NCI-H2227 (cell line): Measurements from ENCODE around the gene IL23R.

Source experiments
- DNase-seq: peaks from one replicate; lab custom pipeline; 2025; ENCODE audit not compliant: unreplicated experiment; lab: John Stamatoyannopoulos, UW

Gene IL23R

DNA sequence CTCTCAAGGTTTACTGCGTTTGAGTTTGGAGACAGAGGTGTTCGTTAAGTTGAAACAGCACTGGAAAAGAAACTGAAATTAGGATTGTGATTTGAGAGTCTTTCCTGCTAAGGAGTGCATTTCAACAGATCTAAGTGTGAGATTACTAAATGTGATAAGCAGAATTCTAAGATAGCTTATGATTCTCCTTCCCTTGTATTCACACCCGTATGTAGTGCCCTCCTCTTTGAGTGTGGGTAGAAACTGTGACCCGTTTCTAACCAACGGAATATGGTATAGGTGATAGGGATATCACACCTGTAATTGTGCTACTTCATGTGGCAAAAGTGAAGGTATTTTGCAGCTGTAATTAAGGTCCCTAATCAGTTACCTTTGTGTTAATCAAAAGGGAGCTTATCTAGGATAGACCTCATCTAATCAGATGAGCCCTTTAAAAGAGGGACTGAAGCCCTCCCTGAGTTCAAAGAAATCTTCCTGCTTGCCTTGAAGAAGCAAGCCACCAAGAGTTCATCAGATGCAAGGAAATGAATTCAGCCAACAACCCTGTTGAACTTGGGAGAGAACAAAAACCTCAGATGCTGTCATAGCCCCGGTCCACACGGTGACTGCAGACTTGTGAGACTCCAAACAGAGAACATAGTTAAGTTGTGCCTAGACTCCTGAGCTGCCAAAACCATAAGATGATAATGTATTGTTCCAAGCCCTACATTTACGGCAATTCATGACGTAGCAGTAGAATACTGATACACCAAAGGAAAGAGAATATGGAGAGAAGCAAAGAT is 128.8 kb downstream of the IL23R start:
- DNase-seq = no peak

GRCh38 chr1:67298762-67299161 is 132.5 kb downstream of the IL23R start:
- DNase-seq = no peak

GRCh38 chr1:67299296-67299695 is 133.0 kb downstream of the IL23R start:
- DNase-seq = no peak

DNA sequence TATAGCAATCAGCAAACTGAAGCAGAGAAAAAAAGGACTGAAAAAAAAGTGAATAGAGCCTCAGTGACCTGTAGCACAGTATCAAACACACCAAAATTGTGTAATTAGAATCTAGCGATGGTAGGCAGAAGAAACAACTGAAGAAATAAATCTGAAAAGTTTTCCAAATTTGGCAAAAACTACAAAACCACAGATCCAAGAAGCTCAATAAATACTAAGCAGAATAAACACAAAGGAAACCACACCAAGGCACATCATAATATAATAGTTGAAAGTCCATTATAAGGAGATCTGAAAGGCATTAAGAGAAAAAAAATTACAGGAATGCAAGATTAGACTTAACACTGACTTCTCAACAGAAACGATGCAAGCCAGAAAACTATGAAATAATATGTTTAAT is 134.3 kb downstream of the IL23R start:
- no peak for DNase-seq

GRCh38 chr1:67304023-67304422 is 137.8 kb downstream of the IL23R start:
- no peak for DNase-seq

DNA sequence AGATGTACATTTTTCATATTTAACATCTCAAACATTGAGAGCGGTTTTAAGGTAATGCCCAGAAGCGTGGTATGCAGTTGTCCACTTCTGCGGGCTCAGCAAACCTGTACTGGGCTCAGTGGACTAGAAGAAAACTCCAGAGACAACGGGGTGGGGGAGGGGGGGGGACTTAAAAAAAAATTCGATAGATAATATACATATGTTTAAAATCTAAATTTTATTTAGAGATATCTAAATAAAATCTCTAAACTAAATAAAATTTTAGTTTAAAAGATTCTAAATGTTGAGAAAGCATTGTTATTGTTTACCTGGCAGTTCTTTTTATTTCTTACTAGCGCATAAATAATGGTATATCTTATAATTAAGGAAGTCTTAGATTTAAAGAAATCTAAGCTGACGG is 140.3 kb downstream of the IL23R start:
- DNase-seq = no peak

- no peak for DNase-seq
Measured at GRCh38 chr1:67307251-67308060, 141.2 kb downstream of the IL23R start, which contains the start of gene IL12RB2. IL12RB2 (plus strand) TSS chr1:67307873; CDS start chr1:67320369, 12,496 bp downstream.

DNA sequence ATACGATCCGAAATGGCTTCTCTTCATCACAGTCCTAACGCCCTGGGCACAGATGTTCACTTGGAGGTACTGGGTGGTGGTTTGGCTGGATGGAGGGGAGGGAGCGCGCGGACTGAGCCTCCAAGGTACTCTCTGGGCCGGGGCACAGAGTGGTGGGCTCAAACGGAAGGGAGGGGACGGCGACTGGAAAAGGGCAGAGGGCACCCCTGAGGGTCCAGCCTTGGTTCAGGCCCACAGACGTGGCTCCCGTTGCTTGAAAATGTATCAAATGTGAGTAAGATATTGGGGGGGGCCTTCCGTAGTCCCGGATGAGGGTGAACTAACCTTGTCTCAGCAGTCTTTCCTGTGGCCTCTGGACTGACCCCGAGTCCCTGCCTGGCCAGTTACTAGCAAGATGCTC is 141.9 kb downstream of the IL23R start:
- no peak for DNase-seq
